ENCODE measurements around the gene KNDC1.
"Not testable (repeated sequence)": the region's sequence is repeated elsewhere in the genome, so short reads cannot be mapped to it uniquely, and the experiment has no call there.

The KNDC1 gene

DNA sequence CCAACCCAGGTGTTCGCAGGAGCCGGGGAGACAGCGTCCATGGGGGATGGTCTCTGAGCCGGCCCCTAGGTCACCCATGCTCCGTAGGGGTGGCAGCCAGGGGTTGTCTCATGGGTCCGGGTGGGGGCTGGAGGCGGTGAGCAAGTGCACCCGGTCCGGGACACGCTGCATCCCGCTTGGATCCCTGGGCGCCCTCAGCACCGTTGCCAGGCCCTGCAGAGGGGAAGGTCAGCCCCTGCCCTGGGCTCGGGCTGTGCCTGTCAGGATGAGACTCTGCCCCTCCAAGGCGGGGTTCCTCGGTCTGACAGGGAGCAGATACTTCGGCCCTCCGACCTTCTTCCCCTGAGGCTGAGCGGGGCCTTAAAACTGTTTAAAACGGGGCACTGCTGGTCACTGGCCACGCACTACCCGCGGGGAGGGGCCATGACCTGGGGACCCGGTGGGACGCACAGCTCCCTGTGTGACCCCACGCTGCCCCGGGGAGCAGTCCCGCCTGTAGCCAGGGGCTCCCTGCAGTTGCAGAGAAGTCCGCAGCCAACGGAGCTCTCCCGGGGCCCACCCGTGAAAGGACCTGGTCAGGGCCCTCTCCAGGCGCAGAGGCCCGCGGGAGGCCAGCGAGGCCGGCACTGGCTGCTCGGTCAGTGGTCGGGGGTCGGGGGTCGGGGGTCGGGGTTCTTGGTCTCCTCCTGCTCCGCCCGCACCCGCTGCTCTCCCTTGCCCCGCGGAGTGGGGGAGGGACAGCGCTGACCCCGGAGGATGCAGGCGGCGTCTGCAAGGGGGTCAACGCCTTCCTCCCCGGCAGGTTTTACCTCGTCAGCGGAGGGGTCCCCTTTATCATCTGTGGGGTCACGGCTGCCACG, 33.4 kb upstream of the KNDC1 start:
- DNase-seq, result no peak

GRCh38 chr10:133127291-133128125, 32.5 kb upstream of the KNDC1 start:
- no peak for DNase-seq

DNA sequence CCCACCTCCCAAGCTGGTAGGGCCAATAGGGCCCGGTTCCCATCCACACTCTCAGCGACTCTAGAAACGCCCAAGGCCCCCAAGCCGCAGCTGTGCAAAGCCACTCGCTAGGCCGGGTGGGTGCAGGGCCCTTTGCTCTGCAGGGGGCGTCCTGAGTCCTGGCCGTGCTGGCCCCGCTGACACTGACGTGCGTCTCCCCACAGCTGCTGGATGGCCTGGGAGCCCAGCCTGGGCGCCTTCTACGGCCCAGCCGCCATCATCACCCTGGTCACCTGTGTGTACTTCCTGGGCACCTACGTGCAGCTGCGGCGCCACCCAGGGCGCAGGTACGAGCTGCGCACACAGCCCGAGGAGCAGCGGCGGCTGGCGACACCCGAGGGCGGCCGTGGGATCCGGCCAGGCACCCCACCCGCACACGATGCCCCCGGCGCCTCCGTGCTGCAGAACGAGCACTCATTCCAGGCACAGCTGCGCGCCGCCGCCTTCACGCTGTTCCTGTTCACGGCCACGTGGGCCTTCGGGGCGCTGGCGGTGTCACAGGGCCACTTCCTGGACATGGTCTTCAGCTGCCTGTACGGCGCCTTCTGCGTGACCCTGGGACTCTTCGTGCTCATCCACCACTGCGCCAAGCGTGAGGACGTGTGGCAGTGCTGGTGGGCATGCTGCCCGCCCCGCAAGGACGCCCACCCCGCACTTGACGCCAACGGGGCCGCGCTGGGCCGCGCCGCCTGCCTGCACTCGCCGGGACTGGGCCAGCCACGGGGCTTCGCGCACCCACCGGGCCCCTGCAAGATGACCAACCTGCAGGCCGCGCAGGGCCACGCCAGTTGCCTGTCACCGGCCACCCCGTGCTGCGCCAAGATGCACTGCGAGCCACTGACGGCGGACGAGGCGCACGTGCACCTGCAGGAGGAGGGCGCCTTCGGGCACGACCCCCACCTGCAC, 31.6 kb upstream of the KNDC1 start:
- no peak for DNase-seq

DNA sequence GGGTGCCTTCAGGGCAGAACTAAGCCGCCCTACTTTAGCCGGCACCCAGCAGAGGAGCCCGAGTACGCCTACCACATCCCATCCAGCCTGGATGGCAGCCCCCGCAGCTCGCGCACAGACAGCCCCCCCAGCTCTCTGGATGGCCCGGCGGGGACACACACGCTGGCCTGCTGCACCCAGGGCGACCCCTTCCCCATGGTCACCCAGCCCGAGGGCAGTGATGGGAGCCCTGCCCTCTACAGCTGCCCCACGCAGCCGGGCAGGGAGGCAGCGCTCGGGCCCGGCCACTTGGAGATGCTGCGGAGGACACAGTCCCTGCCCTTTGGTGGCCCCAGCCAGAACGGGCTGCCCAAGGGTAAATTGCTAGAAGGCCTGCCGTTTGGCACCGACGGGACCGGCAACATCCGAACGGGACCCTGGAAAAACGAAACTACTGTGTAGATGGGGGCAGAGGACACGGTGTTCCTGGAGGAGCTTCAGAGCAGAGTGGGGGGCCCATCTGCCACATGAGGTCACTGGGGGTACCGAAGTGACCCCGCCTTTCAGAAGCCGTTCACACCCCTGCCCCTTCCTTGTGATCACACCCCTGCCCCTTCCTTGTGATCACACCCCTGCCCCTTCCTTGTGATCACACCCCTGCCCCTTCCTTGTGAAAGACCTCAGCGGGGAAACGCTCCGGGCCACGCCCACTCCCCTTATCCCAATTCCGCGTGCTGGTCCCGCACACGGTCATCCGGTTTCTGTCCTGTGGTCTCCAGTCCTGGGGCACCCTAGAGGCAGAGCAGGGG, 30.8 kb upstream of the KNDC1 start:
- no peak for DNase-seq

- DNase-seq, result no peak
Measured at GRCh38 chr10:133129859-133130495, 30.0 kb upstream of the KNDC1 start.

- no peak for DNase-seq
Measured at GRCh38 chr10:133130602-133131001, 29.4 kb upstream of the KNDC1 start.

GRCh38 chr10:133131053-133131452, 29.0 kb upstream of the KNDC1 start:
- DNase-seq, result no peak

GRCh38 chr10:133131734-133132472, 28.1 kb upstream of the KNDC1 start:
- DNase-seq, result no peak

DNA sequence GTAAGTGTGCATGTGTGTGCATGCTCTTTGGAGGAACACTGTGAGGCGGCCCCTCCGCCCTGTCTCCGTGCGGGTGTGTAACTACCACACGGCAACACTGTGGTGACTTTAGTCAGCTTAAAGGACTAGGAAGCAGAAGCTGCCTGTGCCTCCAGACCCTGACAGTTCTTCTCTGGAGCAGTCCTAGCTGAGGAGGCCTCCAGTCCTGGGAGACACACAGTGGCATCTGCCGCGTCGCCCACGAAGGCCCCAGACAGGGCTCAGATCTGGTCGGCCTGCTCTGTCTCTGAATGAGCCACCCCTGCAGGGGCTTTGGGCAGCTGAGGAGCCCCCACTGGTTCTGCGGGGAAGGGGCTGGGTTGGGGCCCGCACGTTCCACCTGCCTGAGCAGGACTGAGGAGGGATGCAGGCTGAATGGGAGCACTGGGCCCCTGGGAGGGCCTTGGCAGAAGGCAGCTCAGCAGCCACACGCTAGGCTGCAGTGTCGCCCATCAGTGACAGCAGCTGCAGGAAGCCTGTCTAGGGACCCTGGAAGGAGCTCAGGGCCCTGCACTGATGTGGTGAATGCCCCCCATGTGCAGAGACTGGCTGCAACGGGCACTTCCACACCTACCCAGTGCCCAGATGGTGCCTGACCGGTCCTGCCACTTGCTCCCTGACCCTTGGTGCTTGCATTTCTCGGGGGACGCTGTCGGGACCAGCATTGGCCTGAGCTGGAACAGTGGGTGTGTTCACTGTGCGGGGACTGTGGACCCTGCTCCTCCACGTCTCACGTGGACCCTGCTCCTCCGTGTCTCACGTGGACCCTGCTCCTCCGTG, 27.3 kb upstream of the KNDC1 start:
- no peak for DNase-seq

GRCh38 chr10:133133471-133134231, 26.4 kb upstream of the KNDC1 start:
- no peak for DNase-seq

DNA sequence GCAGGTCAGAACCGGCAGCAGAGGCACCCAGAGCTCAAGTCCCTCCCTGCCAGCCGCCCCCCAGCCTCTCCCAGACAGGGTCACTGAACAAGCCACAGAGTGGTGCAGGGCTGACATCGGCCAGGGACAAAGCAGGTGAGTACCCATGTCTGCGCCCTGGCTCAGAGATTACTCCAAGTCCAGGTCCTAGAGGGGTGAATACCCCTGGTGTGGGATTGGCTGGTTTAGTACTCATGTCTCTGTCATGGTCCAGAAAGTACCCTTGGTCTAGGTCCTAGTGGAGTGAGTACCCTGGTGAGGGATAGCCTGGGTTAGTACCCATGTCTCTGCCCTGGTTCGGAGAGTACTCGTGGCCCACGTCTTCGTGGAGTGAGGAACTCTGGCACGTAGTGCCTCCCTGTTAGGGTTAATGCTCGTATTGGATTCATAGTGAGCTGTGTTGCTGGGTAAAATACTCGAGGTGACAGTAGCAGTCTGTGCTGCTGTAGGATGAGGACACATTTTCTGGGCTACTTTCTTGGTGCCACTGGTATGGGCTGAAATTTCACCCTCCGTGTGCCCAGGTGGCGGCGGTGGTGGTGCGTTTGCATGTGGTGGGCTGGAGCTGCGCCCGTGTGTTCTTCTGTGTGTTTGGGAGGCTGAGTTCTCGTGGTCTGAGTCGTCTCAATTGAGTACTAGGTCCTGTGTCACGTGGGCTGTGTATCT, 25.5 kb upstream of the KNDC1 start:
- DNase-seq, result no peak

DNA sequence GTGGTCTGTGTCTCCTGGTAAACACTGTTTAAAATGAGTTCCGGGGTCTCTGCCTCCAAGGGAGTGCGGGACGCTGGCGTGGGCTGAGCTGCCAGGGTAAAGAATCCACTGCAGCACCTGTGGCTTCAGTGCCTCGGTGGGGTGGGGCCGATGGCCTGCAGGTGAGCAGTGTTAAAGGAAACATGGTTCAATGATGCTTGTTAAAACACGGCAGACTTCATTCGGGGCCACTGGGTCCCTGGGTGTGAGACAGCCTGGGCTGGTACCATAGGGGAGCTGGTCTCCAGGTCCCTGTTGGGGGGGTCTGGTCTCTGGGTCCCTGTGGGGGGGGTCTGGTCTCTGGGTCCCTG, 24.9 kb upstream of the KNDC1 start:
- DNase-seq, result no peak

DNA sequence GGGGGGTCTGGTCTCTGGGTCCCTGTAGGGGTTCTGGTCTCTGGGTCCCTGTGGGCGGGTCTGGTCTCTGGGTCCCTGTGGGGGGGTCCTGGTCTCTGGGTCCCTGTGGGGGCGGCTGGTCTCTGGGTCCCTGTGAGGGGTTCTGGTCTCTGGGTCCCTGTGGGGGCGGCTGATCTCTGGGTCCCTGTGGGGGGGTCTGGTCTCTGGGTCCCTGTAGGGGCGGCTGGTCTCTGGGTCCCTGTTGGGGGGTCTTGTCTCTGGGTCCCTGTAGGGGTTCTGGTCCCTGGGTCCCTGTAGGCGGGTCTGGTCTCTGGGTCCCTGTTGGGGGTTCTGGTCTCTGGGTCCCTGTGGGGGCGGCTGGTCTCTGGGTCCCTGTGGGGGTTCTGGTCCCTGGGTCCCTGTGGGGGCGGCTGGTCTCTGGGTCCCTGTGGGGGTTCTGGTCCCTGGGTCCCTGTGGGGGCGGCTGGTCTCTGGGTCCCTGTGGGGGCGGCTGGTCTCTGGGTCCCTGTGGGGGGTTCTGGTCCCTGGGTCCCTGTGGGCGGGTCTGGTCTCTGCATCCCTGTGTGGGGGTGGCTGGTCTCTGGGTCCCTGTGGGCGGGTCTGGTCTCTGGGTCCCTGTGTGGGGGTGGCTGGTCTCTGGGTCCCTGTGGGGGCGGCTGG, 22.4 kb upstream of the KNDC1 start:
- DNase-seq, result not testable (repeated sequence)

- DNase-seq, result no peak
Measured at GRCh38 chr10:133139551-133140065, 20.4 kb upstream of the KNDC1 start.

- no peak for DNase-seq
Measured at GRCh38 chr10:133140417-133141143, 19.4 kb upstream of the KNDC1 start.

- no peak for DNase-seq
Measured at GRCh38 chr10:133141144-133141957, 18.7 kb upstream of the KNDC1 start.
